ENCODE results near the gene MID1IP1.

The MID1IP1 gene

GRCh38 chrX:38800981-38801845 is at the start of gene MID1IP1:
Gene MID1IP1, plus strand, starts transcription at chrX:38801459. Its CDS starts 3,488 bp downstream, at chrX:38804947.
- no peak for DNase-seq

GRCh38 chrX:38754102-38754790 is 47.0 kb upstream of the MID1IP1 start:
- peak; percentile 44 for DNase-seq

- no peak for DNase-seq
Measured at GRCh38 chrX:38754818-38755718, 46.2 kb upstream of the MID1IP1 start.

GRCh38 chrX:38760883-38761282 is 40.4 kb upstream of the MID1IP1 start:
- no peak for DNase-seq

GRCh38 chrX:38768079-38768478 is 33.2 kb upstream of the MID1IP1 start:
- DNase-seq, result peak; percentile 17

GRCh38 chrX:38770152-38770551 is 31.1 kb upstream of the MID1IP1 start:
- DNase-seq, result no peak

- DNase-seq, result no peak
Measured at GRCh38 chrX:38774249-38774648, 27.0 kb upstream of the MID1IP1 start.

- DNase-seq, result no peak
Measured at GRCh38 chrX:38796946-38797345, 4.3 kb upstream of the MID1IP1 start.

GRCh38 chrX:38798956-38799355 is 2.3 kb upstream of the MID1IP1 start:
- DNase-seq, result no peak

- no peak for DNase-seq
Measured at GRCh38 chrX:38799995-38800580, 1.2 kb upstream of the MID1IP1 start.

GRCh38 chrX:38803243-38803587 is 2.0 kb downstream of the MID1IP1 start:
- DNase-seq, result no peak

- DNase-seq, result peak; percentile 32
Measured at GRCh38 chrX:38803588-38804431, 2.6 kb downstream of the MID1IP1 start.

GRCh38 chrX:38804432-38804681 is 3.1 kb downstream of the MID1IP1 start:
- DNase-seq, result no peak

- no peak for DNase-seq
Measured at GRCh38 chrX:38804682-38805431, 3.6 kb downstream of the MID1IP1 start.

- DNase-seq, result peak; percentile 27
Measured at GRCh38 chrX:38805432-38806389, 4.5 kb downstream of the MID1IP1 start.

GRCh38 chrX:38806875-38807621 is 5.8 kb downstream of the MID1IP1 start:
- no peak for DNase-seq

GRCh38 chrX:38807873-38808272 is 6.6 kb downstream of the MID1IP1 start:
- DNase-seq, result no peak

GRCh38 chrX:38811515-38812243 is 10.4 kb downstream of the MID1IP1 start:
- no peak for DNase-seq

GRCh38 chrX:38816155-38816554 is 14.9 kb downstream of the MID1IP1 start:
- DNase-seq, result no peak

Measured in NCI-H1694 (cell line).